RWPE2 (cell line): ENCODE data around the gene GPN3.

Experiments used
- ATAC-seq: fragments of 200-7000 bp; cut with Tn5 transposase; 3 replicates; pipeline ENCODE4 v1.9.1; 2021; ENCODE audit warnings: low read depth
- DNase-seq: peaks from one replicate; pipeline ENCODE4 v3.0.0-alpha.2; 2020; ENCODE audit warnings: low spot score
- H3K27ac ChIP-seq: fragments of 450-650 bp; 2 replicates; pipeline ENCODE4 v1.5.1; 2017; ENCODE audit warnings: mild to moderate bottlenecking; ENCODE audit not compliant: poor library complexity, severe bottlenecking
- H3K27me3 ChIP-seq: fragments of 250-450 bp; sonication (Bioruptor Pico); 2 replicates; pipeline ENCODE4 v1.5.1; 2021; ENCODE audit warnings: mild to moderate bottlenecking, moderate library complexity; ENCODE audit not compliant: insufficient read depth, poor library complexity, severe bottlenecking
- H3K36me3 ChIP-seq: fragments of 250-450 bp; sonication (Bioruptor Pico); 2 replicates; pipeline ENCODE4 v1.5.1; 2020; ENCODE audit warnings: low read depth, mild to moderate bottlenecking, moderate library complexity
- H3K4me1 ChIP-seq: fragments of 250-450 bp; sonication (Bioruptor Pico); 2 replicates; pipeline ENCODE4 v1.5.1; 2021; ENCODE audit warnings: mild to moderate bottlenecking, moderate library complexity; ENCODE audit not compliant: insufficient read depth, poor library complexity, severe bottlenecking
- H3K4me3 ChIP-seq: fragments of 250-450 bp; sonication (Bioruptor Pico); 2 replicates; pipeline ENCODE4 v1.5.1; 2021; ENCODE audit warnings: mild to moderate bottlenecking, moderate library complexity; ENCODE audit not compliant: severe bottlenecking
- H3K9me3 ChIP-seq: fragments of 250-450 bp; sonication (Bioruptor Pico); 2 replicates; pipeline ENCODE4 v1.5.1; 2021; ENCODE audit warnings: mild to moderate bottlenecking, moderate library complexity; ENCODE audit not compliant: severe bottlenecking
- CTCF ChIP-seq: fragments of 450-650 bp; IDR thresholded peaks from one replicate; pipeline ENCODE4 v1.5.1; 2017; ENCODE audit warnings: mild to moderate bottlenecking, moderate library complexity; ENCODE audit not compliant: poor library complexity, severe bottlenecking

GPN3 gene

GRCh38 chr12:110505332-110505731, 37.3 kb upstream of the GPN3 start:
- no peak overlapping the region for H3K4me3 ChIP-seq
- H3K27me3 ChIP-seq, result no peaks in the 10 kb centered on the region
- peaks cover 8% of the 10 kb centered on the region for H3K4me1 ChIP-seq
- no peaks in the 10 kb centered on the region for H3K9me3 ChIP-seq
- no peak for DNase-seq
- peaks cover 2% of the 10 kb centered on the region for H3K36me3 ChIP-seq
- ATAC-seq, result no peak
- H3K27ac ChIP-seq, result no peak overlapping the region
- TF ChIP-seq CTCF, result no peak

DNA sequence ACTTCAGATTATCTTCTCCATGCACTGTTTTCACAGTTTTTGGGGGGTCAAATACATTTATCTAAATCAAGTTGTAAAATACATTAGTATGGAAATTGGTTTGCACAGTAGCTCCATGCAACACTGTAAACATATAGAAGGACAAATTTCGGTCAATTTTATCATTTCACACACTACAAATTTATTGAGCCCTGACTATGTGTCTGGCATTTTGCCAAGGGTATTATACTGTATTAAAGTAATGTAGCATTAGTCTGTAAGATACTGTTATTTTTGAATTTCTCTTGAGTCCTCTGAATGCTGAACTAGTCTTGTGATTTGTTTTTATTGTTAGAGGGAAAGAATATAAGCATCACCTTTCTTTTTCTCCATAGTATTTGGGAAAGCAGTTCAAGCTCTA, 35.4 kb upstream of the GPN3 start:
- Histone ChIP-seq H3K4me1 (peaks cover 27% of the 10 kb centered on the region), H3K27me3 (no peaks in the 10 kb centered on the region), H3K36me3 (peaks cover 21% of the 10 kb centered on the region), H3K9me3 (no peaks in the 10 kb centered on the region), H3K27ac (no peak overlapping the region), H3K4me3 (no peak overlapping the region)
- DNase-seq (no peak), ATAC-seq (no peak)
- no peak for TF ChIP-seq CTCF

DNA sequence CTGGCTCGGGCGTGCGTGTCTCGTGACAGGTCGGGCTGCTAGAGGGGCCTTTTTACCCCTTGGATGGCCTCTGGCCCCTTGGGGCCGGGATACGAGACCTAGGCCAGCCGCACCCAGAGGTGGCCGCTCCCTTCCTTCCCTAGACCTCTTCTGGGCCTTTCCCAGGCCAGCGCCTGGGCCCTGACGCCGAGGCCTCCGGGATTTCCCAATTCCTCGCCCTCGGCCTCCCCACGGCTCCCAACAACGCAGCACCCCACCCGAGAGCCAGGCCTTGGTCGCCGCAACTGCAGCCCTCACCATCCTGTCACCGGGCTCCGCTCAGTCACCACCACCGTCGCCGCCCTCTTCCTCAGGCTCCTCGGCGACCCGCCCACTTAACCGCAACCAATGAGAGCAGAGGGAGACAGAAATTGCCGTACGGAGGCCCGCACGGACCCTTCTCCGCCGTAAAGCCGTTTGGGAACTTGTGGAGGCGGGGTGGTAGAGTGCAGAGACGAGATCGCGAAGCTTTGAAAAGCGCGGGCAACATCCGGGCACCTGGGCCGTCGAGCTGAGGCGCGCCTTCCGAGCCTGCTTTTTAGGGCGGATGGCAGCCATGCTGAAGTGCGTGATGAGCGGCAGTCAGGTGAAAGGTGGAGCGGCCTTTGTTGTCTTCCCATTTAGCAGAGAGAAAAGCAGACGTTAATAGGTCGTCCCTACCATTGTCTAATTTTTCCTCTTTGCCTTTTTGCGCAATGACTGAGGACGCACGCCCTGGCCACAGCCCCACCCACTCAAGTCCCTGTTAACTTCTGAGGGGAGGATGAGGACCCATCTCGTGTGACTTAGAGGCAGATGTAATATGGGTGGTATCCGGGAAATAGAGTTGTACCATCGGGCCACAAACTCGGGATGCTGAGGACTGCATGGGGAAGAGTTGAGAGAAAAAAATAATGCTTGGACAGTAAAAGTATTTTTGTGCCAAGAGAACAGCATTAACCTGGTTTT, 34.0 kb upstream of the GPN3 start, which contains the start of the genes RAD9B and VPS29:
RAD9B (plus strand) TSS at position 580 of the 987 bp plus-strand sequence; CDS start at position 587, 7 bp downstream.
VPS29 (minus strand) TSS at position 360 of the 987 bp plus-strand sequence; CDS start at position 300, 60 bp downstream.
- H3K9me3 ChIP-seq, result no peaks in the 10 kb centered on the region
- peak within 1 kb of the TSS; percentile 84 for H3K27ac ChIP-seq
- peak; percentile 97 for DNase-seq
- H3K27me3 ChIP-seq, result no peaks in the 10 kb centered on the region
- TF ChIP-seq CTCF, result no peak
- peak within 1 kb of the TSS; percentile 66 for H3K4me3 ChIP-seq
- ATAC-seq, result peak; percentile 87
- peaks cover 31% of the 10 kb centered on the region for H3K4me1 ChIP-seq
- peaks cover 32% of the 10 kb centered on the region for H3K36me3 ChIP-seq

GRCh38 chr12:110501399-110501751, 33.3 kb upstream of the GPN3 start:
- Histone ChIP-seq H3K9me3 (no peaks in the 10 kb centered on the region), H3K4me1 (peaks cover 31% of the 10 kb centered on the region), H3K27ac (peak overlapping the region; percentile 84), H3K36me3 (peaks cover 38% of the 10 kb centered on the region), H3K27me3 (no peaks in the 10 kb centered on the region), H3K4me3 (peak overlapping the region; percentile 66)
- peak; percentile 37 for DNase-seq
- peak; percentile 54 for ATAC-seq
- no peak for TF ChIP-seq CTCF
